Mucosa of gallbladder (tissue), 1 donor: ENCODE data around the gene HCN4. TPM values are rescaled to one million over a fixed set of nuclear protein-coding genes. Genes with fewer than 3 reads are reported as not detected.
"Not testable (repeated sequence)": the region's sequence is repeated elsewhere in the genome, so short reads cannot be mapped to it uniquely, and the experiment has no call there.

ENCODE experiments used
- DNase-seq: peaks from one replicate; pipeline ENCODE4 v3.0.0-alpha.2; 2020; ENCODE audit warnings: low spot score
- total RNA-seq: library from RNA; stranded (reverse); gene quantifications from one replicate; pipeline ENCODE4 v1.2.1, GENCODE V29; 2021
- donor health status: DM: no; HTN: no; CAD: no.

The HCN4 gene
- 1.3 TPM for total RNA-seq

DNA sequence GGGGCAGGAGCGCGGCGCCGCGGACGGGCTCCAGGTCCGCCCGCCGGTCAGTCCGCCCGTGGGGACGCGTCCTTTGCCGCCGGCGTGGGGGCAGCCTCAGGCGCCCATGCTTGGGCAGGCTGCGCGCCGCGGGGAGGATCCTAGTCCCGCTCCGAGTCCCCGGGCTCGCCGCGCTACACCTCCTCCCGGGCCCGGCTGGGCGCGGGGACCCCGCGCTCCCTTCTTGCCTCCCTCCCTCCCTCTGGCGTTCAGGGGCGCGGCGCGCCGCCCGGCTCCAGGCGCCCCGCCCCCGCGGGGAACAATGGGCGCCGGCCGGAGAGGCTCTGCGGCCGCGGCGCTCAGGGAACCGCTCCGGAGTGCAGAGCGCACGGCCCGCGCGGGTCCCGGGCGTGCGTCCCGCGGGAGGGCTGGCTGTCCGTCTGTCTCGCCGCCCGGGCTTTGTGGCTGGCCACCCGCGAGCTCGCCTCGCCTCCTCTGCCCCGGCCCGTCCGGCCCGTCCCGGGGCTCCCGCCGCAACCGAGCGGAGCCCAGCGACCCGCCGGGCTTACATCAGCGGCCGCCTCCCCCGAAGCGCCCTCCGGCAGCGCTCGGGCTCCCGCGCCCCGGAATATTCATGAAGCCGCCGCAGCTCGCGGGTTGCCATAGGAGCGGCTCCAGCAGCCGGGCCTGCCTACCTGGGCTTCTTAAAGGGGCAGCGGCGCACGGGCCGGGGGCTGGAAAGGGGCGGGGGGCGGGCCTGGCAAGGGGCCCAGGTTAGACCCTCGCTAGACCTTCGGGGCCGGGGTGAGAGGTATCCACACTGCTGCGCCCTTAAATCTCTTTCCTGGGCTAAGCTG lies at the start of gene HCN4:
Gene HCN4, minus strand, starts transcription at position 658 of the 836 bp plus-strand sequence. CDS start 688 bp downstream, outside the sequence.
- no peak for DNase-seq

- no peak for DNase-seq
Measured at GRCh38 chr15:73414876-73415275, 46.1 kb upstream of the HCN4 start.

GRCh38 chr15:73403171-73403570 lies 34.4 kb upstream of the HCN4 start:
- DNase-seq = no peak

DNA sequence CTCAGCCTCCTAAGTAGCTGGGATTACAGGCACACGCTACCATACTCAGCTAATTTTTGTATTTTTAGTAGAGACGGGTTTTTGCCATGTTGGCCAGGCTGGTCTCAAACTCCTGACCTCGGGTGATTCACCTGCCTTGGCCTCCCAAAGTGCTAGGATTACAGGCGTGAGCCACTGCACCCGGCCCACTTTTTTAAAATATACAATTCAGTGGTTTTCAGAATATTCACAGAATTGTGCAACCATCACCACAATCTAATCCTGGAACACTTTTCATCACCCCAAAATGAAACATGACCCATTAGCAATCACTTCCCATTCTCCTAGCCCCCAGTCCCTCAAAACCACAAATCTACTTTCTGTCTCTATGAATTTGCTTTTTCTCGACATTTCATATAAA lies 31.5 kb upstream of the HCN4 start:
- DNase-seq = not testable (repeated sequence)

DNA sequence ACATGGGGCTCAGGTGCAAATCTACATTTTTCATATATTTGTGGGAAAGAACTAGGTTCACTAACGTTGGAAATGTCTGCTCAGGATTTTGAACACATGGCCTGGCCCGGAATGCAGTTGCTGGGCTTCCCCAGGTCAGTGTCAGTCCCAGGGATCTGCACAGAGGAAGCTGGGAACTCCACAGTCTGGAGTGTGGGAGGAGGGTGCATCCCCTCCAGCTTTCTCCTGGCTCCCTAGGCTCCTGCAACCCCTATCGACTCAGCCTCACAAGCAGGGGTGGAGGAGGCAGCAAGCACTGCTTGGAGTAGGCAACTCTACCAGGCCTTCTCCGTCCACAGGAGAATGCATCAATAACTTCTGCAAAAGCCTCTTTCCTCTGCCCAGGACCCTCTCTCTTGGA lies 30.1 kb upstream of the HCN4 start:
- DNase-seq = no peak

GRCh38 chr15:73397461-73397860 lies 28.7 kb upstream of the HCN4 start:
- no peak for DNase-seq

GRCh38 chr15:73395671-73396070 lies 26.9 kb upstream of the HCN4 start:
- no peak for DNase-seq

- no peak for DNase-seq
Measured at GRCh38 chr15:73394782-73395181, 26.0 kb upstream of the HCN4 start.

- no peak for DNase-seq
Measured at GRCh38 chr15:73393336-73393735, 24.6 kb upstream of the HCN4 start.

GRCh38 chr15:73392025-73392424 lies 23.3 kb upstream of the HCN4 start:
- no peak for DNase-seq

DNA sequence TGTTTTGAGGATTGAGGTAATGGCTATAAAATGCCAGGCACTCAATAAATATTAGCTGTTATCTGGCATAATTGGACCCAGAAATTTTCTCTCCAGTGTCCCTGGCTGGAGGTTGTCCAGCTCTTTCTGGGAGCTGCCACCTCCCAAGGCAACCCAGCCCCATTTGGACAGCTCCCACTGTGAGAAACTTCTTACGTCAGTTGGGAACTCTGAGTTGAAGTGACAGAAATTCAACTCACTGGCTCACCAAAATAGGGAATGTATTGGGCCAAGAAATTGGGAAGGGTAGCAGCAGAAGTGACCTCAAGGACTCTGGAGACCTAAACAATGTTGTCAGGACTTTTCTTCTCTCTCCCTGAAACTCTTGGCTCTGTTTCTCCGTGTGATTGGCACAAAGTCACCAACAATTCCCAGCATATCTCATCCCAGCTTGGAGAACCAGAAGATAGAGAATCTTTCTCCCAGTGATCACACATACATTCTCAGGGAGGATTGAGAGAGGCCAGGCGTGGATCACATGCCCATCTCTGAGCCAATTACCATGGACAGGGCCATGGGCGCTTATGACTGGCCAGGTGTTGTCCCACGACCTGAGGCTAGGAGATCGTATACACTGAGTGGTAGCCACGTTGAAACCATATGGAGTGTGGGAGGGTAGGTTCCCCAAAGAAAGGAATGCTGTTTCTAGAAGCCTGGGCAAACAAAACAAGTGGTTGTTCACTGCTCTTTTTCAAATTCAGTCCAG lies 22.5 kb upstream of the HCN4 start:
- DNase-seq = no peak

DNA sequence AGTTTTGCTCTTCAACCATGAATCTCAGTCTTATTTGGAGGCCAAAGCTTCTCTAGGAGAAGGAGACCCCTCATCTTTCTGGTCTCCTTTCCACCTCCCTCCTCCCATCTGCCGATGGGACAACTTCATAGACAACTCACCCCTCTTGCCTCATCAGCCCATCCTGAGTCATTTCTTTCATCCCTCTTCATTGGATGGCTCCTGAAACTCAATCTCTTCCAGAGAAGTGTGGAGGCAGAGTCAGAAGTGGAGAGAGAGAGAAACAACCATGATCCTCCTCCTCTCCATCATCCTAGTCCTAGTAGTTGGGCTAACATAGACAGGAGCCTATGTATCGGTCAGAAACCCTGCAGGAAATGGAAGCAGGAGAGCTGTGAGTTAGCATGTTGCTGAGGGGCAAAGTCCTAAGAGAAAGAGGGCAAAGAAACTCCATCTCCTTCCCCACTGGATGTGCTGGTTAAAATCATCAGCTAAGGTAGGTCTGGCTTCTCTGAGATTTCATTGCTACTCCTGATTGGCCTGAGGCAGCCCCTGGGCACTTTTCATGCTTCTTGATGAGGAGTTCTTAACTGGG lies 21.3 kb upstream of the HCN4 start:
- DNase-seq = peak; percentile 32

DNA sequence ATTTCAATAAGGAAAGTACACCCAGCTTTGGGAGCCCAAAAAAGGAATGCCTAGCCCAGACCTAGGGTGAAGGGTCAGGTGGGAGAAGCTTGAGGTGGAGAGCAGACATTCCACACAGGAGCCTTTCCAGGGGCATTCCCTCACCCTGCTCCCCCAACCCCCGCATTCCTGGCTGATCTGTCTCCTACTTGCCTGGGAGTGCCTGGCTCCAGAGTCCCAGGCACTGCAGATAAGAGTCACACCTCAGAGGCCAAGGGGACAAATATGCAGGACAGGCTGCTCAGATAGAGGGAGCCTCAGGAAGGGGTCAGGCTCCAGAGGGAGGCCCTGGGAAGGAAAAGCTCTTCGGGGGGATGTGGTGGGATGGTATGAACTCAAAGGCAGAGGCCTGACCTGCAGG lies 20.8 kb upstream of the HCN4 start:
- peak; percentile 58 for DNase-seq

DNA sequence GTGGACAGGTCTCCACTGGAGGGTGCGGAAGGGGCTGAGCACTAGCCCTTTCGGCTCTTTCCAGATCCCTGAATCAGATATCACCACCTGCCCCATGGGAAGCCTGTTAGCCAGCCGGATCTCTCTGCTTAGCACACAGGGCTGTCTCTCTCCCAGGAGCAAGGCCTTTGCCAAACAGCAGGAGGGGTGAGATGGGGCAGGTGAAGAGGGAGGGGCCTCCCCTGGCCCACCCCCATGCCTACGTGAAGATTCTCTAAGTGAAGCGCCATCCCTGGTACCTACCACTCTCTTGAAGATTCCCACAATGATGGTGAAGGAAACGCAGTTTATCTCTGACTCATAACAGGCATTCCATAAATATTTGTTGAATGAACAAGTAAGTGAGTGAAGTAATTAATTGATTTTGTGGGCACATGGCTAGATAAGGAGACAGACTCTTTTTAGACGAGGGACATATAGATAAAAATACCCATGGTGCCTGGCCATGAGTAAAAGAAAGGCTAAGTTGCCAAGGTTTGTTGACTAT lies 19.6 kb upstream of the HCN4 start:
- peak; percentile 58 for DNase-seq

GRCh38 chr15:73387507-73388255 lies 18.9 kb upstream of the HCN4 start:
- no peak for DNase-seq

DNA sequence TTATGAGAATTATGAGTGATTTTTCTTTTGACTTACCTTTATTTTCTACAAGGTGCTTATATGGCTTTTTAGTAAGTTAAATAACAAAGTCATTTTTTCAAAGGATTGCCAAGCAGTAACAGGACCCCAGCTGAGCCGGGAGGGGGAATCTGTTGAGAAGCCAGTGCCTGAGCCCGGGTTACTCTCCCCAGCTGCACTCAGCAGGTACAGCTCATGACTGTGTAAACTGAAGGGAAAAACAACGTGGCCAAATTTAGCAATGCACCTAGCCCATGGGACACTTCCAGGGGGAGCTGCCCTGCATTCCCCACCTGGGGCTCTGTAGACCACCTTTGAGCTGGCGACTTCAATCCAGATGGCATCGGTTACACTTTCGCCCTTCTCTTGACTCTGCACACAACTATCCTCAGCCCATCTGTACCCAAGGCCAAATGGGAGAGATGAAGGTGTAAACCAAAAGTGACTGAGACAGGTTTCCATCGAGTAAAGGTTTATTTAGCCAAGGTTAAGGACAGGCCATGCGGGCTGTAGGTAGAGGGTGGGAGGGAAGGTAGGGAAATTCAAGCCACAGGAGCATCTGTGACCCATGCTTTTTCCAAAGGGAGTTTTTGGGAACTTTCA lies 18.2 kb upstream of the HCN4 start:
- DNase-seq = no peak

DNA sequence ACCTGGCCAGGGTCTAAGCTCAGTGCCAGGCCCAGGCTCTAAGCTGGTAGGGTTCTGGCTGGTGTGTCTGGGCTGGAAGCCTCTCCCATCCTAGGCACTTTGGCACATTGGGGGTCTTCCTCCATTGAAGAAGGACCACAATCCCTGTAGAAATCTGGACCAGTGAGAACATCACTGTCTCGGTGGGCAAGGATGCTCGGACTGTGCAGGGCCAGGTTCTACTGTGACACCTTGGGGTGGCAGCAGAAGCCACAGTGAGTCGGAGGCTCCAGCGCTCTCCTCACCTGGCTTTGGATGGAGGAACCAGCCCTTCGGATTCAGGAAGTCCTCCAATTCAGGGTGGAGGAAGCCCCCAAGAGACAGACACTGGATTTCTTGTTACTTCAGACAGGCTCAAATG lies 17.5 kb upstream of the HCN4 start:
- no peak for DNase-seq

DNA sequence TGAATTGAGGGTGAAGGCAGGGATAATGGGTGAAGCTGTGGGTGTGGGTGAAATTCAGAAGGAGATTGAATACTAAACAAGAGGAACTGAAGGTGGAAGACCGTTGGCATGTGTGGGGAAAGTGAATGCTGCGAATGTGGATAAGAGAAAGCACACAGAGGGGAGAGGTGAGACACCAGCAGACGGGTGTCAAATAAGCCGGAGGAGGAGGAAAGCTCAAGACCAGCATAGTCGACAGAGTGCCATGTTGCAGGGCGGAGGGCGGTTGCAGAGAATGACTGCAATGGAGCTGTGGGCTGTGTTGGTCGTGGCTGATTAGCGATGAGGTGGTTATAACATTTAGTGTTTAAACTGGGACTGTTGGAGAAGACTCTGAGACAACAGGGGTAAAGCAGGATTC lies 16.4 kb upstream of the HCN4 start:
- DNase-seq = no peak

DNA sequence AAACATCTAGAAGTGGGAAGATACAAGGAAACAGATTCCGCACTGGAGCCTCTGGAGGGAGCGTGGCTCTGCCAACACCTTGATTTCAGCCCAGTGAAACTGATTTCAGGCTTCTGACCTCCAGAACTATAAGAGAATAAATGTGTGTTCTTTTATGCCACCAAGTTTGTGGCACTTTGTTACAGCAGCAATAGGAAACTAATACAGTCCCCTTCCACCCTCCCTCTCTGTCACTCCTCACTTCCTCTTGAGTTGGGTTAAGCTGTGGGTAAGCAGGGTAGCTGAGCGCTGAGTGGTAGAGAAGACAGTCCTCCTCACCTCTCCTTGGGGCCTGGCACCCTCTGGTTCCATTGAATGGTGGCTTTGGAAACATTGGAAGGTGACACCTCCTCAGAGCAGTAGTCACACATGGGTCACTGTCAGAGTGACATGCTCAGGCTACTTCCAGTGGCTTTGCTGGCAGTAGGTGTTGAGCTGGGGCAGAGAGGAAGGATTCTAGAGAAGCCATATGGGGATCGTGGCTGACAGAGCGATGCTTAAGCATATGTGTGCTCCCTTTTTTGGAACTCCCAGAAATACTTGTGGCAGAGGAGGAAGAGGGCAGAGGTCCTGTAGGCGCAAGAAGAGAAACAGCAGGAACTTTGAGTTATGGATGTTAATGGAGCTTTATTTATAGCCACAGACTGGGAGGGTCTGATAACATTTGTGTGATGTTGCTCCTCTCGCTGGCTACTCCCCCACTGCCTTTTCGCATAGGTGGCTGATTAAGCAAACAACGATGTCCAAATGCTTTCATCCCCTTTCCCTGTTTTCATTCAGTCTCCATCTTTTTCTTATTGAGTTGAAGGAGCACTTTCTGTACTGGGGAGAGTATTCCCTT lies 14.8 kb upstream of the HCN4 start:
- DNase-seq = no peak

- no peak for DNase-seq
Measured at GRCh38 chr15:73382115-73382514, 13.4 kb upstream of the HCN4 start.
